Measurements from ENCODE around the gene SULF2. TPM values are rescaled to one million over a fixed set of nuclear protein-coding genes. Genes with fewer than 3 reads are reported as not detected.

The SULF2 gene
- total RNA-seq, 1 donor from 2014 or later: 0.66 TPM

DNA sequence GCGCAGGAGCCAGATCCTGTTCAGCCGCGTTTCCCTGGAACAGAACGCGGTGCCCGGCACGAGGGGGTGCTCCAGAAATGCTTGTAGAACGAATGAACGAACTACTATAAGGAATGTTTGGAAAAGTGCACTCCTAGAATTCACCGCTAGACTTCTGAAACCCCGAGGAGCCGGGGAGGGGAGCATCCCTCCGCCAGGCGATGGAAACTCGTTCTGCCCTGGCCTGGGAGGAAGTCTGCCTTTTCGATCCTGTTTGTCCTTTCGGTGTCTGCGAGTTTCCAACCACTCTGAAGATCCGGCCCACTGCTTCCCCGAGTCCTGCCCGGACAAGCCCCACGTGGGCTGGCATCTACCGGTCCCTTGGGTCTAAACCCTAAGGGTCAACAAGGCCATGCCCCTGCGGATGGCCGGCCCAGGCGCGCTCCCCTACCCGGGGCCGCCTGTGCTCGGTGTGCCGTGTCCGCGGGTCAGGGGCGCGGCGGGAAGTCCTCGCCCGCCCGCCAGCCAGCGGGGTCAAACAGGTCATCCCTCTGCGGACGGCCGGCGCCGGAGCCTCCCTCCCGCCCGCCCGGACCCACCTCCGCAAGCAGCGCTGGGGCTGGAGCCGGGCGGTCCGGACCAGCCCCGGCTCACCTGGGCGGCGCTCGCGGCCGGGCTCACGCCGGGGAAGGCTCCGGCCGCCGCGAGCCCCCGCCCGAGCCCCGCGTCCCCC lies 526 bp downstream of the SULF2 start:
- intact Hi-C loops (cut with micrococcal nuclease): loop anchor here (5.0 kb wide), 1 partner anchor 57 kb away; no protein-coding TSS in a partner anchor

DNA sequence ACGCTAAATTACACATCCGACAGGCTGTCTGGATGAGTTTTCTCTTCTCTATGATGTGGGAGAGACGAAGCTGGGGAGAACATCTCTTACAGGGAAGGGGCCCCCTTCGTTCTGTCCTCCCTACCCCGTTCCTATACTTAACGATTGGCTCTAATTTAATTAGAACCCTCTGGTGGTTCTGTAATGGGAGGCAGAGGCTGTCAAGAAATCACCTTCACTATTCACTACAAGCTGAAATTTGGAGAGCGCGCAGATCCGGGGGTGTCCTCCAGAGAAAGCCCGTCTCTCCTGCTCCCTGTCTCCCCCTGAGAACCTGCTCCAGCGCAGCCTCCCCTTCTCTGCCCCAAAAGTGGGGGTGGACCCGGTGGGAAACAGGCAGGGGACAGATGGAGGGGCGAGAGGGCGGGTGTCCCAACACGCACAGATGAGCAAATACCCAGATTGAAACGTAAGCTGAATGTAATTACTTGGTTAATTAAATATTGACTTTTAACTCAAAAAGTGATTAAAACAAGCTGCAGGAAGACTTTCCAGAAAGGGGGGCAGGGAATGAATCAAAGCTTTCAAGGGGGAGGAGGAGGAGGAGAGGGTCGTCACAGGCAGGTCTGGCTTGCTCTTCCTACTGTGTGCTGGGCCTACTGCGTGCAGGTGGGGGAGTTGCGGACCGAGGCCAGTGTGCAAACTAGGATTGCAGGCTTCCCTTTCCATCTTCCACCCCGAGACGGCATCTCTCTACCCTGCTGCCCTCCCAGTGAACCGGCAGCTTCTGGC lies 1.3 kb downstream of the SULF2 start:
- intact Hi-C loops (cut with micrococcal nuclease): no loop called here

DNA sequence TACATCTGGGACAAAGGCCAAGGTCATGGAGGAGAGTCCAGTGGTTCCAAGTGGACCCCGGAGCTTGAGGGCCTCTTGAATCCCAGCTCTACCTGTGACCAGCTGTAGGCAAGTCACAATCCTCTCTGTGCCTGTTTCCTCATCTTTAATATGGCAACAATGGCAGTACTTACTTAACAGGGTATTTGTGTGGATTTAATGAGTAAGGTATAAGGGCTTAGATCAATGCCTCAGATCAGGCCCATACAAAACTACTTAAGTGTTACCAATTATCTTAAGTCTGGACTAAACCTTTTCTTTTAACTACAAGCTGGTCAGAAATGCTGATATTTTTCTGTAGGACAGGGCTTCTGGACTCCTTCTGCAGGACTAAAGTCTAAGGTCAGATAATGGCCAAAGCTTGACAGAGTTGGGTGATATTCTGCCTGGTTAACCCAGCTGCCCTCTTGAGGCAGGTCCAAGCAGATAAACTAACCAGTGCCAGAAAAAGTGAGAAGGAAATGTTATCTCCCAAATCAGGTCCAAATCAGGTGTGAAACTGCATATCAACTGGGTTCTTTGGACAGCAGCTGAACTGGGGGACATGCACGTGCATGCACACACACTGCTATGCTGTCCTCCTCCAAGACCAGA lies 2.2 kb downstream of the SULF2 start:
- intact Hi-C loops (cut with micrococcal nuclease): no loop called here

DNA sequence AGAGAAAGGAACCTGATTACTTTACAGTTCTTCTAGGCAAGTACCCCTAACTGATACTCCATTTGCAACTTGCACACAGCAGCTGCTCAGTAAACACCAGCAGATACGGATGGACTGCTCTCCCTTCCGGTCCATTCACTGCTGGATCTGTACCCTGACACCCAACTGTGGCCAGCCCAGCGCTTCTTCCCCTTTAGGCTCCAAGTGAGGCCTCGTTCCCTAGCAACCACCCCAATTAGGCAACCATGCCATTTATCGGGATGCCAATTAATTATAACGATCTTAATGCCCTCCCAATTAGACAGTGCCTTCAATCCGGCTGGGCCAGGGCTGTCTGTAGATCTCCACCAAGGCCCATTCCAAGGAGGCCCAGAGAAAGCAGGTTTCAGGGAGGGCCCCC lies 3.2 kb downstream of the SULF2 start:
- intact Hi-C loops (cut with micrococcal nuclease): no loop called here

DNA sequence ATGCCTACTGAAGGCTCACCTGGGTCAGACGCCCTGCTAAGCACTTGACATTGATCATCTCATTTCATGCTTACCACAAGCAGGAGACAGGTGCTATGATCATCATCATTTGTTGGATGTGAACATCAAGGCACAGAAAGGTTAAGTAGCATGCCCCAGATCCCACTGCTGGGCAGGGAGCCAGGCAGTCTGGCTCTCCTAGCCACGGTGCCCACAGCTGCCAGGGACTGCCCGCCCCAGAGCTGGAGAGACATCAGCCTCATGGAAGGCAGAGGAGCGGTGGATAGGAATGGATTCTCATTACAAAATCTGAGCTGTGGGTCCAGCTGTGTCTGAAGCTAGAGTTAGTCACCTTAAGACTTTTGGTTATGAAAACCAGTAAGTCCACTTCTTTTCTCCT lies 3.6 kb downstream of the SULF2 start:
- intact Hi-C loops (cut with micrococcal nuclease): no loop called here

DNA sequence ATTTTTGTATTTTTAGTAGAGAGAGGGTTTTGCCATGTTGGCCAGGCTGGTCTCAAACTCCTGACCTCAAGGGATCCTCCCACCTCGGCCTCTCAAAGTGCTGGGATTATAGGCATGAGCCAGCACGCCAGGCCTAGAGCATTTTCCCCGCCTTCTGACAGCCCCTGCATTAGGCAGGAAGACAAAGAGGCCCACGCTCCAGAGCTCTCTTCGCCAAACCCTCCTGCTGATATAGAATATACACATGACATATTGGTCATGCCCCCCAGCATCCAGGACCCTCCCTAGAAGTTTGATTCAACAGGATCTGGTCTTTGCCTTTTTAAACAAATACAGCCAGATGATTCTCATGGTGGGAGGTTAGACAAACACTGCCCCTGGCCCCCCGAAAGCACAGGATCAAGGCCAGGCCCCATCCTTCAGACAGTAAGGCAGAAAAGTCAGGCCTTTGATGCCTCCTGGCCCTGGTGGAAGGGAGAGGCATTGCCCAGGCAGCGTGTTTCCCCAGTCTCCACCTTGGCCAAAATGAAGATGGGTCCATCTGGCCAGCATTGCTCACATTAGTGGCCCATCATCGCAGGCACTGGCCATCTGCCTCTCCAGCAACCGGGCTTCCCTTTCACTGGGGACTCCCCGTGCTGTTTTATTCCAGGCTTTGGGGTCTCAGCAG lies 4.4 kb downstream of the SULF2 start:
- intact Hi-C loops (cut with micrococcal nuclease): no loop called here

DNA sequence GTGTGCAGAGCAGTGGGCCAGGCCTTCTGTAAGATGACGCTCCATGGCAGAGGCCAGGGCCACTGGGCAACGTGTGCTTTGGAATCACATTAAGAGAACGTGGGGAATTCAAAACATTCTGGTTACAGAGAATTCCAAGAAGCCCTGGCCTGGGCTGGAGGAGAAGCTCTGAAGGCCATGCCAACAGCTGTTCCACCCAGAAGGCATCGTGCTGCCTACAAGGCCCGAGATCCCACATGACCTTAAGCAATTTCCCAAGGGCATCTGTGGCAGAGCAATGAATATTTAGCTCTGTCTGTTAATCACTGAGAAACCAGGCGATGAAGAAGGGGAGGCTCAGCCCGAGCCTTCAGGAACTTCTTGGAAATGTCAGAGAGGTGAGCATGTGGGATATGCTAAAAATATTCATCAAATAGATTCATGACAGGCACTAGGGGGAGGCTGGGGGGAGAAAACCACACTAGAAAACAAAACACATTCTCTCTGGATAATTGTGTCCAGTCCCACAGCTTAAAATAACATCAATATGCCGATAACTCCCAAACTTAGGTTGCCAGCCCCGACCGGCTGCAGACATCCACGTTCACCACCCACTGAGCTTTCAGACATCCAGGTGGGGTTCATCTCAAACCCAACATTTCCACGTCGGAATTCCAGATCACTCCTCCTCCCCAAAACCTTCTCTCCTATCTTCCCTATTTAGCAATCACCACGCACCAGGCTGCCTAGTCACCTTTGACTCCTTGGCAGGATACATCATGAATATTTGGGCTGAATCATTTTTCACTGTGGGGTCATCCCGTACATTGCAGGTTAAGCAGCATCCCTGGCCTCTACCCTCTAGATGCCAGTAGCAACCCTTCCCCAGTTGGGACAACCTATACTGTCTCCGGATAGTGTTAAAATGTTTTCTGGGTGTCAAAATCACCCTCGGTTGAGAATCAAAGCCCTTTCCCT lies 6.6 kb downstream of the SULF2 start:
- intact Hi-C loops (cut with micrococcal nuclease): no loop called here

DNA sequence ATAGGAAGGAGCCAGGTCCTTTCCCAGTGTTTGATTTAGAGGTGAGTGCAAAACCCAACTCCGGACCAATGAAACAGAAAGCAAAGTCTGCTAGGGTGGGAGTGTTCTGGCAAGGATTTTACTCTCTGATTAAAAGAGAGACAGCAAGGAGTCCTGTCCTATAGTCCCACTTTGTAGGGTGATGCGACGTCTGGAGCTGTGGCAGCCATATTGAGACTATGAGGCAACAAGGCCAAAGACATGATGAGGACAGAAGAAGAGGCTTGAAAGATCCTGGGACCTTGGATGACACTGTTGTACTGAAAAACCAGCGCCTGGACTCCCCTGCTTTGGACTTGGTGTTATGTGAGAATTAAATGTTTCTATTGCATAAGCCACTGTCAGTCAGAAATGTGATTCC lies 8.1 kb downstream of the SULF2 start:
- intact Hi-C loops (cut with micrococcal nuclease): no loop called here

DNA sequence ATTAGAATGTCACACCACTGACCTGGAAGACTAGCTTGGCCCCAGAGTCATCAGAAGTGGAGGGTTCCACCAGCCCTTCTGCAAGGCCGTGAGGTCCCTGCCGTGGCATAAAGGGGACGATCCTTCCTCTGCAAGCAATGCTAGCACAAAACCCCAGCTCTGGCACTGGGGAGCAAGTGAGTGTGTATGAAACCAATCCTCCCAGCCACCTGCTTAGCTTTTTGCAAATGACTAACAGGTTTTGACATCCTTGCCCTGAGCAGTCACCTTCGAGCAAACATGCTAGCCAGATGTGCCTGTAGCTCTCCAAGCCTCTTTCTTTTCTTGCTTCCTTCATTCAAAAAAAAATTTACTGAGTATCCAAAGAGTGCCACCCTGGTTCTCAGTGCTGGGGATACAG lies 8.6 kb downstream of the SULF2 start:
- intact Hi-C loops (cut with micrococcal nuclease): no loop called here

DNA sequence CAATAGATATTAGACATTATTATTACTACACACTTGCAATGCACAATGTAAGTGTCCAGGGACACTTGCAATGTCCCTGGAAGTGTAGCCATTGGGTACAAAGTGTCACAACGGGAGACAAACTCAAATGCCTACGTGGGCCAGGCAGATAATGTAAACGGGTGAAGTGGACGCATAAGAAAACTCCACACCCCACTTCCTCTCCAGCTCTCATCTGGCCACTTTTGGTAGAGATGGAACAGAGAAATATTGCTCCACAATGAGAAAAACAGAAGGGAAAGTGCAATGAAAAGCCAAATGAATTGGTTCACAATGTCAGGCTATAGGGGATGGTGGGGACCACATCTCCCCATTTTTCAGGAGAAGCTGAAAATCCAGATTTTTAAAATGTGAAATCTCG lies 9.4 kb downstream of the SULF2 start:
- intact Hi-C loops (cut with micrococcal nuclease): no loop called here

DNA sequence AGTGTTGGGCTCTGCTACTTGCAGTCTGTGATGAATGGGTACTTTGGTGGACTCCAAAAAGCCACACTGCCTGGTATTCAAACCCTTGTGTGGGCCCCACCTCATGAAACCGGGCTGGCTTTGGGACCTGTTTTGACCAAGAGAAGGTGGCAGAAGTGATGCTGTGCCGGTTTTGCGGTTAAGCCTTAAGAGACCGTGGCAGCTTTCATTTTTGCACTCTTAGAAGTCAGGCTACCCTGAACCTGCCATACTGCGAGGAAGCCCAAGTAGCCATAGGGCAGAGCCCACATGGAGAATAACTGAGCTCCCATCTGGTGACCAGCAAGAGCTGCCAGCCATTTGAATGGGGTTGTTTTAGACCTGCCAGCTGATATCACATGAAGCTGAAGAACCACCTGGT lies 10.2 kb downstream of the SULF2 start:
- intact Hi-C loops (cut with micrococcal nuclease): no loop called here

DNA sequence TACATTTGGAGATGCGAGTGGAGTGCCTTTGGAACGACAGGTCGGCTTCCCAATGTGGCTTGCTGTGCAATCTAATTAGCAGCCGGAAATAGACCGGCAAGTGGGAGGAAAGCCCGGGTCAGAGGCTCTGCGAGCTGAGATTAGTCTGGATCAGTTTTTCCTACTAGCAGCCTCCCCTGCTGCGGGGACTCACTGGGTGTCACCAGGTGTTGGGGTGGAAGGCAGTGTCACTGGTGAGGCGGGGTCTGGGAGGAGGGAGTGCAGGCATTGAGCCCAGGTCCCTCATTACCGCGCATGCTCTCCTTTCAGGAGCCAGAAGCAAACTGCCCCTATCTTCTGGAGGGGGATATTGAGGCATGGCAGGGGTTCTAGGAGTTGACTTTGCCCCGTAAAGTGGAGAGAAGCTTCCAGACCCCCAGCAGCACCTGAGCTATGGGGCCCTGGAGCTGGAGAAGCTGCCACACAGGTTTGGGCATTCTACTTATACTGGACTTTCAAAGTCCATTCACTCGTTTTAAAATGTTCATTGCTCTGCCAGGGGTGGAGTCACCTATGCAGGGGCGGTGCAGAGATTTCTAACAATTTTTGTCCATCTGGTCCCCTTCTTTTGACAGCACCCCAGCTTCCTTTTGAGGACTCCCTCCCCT lies 11.0 kb downstream of the SULF2 start:
- intact Hi-C loops (cut with micrococcal nuclease): no loop called here

DNA sequence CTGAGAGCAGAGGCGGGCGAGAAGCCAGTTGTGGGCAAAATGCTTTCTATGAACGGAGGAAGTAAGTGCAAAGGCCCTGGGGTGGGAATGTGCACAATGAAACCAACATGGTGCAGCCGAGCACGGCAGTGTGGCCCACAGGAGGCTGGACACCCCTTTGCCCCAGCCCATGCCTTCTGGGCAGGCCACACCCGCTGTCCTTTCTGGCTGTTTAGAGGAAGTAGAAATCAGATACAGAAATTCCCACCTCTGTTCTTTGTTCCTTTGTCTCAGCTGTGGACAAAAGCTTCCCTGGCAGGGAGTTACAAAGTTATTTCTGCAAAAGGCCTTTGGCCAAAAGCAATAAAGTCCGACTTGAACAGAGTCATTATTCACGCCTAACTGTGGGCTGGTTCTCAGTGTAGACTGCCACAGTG lies 11.9 kb downstream of the SULF2 start:
- intact Hi-C loops (cut with micrococcal nuclease): no loop called here

DNA sequence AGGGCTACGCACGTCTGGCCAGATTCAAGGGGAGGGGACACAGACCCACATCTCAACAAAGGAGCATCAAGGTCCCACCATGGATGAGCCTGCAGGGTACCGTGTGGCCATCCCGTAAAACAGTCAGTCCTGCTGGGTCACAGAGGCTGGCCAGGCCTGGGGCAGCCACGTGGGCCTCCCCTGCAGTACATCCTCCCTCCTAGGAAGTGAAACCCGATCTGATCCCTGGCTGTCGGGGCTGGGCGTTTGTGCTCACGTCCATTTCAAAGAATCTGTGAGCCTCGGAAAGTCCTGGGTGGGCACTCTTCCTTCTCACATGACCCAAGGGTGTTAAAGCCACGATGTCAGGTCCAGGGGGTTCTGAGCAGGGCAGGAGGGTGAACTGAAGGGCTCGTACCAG lies 14.3 kb downstream of the SULF2 start:
- intact Hi-C loops (cut with micrococcal nuclease): no loop called here

DNA sequence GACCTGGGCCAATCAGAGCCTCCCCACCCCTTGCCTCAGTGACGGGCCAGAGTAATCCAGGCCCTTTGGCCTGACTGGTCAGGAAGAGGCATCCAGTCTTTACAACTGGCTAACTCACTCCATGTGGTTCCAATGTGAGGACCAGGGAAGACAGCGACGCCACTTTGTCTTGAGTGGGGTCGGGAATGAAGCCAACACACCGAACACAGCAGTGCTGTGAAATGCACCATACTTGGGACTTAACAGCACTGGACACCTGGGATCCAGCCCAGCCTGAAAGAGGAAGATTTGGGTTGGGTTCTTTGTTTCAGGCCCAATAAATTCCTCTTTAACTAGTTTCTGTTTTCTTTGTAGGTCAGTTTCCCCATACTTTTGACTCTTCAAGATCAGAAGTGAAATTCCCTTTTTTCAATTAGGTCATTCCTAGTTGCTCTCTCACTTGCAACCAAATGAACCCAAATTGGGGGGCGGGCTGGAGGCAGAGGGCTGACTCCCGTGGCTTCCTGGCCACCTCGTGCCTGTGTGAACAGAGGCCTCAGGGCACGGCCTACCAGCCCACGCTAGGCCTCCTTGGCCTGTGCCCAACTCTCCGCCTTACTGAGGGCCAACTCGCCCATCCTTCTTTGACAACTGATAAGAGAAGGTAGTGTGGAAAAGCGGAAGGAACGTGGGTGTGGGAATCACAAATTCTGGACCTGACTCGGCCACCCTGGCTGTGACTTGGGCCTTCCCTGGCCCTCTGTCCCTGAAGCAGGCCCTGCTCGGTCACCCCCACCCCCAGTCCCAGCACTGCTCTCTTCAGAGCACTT lies 17.1 kb downstream of the SULF2 start:
- intact Hi-C loops (cut with micrococcal nuclease): no loop called here

DNA sequence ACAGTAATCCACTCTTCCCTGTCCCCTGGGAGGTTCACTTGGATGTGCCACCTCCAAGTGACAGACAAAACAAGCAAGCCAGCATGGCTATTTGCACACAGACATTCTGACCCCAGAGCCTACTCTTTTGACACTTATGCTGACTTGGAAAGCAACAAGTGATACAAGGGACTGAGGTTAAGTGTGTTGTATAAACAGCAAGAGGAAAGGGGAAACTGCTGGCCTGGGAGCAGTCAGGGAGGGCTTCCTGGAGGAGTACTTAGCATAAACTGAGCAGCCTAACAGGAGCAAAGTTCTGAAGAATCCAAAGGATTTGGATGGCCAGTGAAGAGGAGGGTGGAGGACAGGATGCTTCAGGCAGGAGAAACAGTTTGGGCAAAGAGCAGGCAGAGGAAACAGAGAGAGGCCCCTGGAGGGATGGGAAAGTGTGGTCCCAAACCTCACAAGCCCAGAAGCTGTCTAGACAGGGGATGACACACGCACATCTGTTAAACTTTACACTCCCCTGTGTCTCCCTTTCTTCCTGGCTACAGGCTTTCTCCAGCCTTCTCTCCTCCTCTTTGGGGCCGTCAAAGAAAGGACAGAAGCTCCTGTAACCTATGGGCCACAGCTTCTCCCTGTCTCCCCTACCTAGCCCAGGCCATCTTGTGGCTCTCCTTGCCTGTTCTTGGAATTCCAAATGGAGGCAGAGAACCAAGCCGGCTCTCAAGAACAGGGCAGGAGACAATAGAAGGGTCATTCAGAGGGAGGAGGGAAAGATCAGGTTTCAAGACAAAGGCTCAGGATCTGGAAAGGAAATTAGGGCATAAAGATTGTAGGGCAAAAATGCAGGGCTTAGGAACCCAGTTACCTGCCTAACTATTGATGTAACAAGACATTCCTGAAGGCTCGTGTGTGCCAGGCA lies 19.3 kb downstream of the SULF2 start:
- intact Hi-C loops (cut with micrococcal nuclease): no loop called here

DNA sequence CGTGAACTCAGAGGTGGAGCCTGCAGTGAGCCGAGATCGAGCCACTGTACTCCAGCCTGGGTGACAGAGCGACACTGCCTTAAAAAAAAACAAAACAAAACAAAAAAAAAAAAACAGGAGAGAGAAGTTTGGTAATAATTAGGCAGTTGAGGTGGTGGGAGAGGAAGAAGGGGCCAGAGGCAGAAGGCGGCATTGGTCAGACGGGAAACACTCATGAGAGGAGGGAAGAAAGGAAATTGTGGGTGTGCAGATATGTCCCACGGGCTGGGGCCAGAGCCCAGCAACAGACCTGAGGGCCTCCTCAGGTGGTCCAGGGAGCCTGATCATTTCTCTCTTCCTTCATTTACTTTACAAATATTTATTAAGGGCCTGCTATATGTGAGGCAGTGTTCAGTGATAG lies 20.0 kb downstream of the SULF2 start:
- intact Hi-C loops (cut with micrococcal nuclease): no loop called here

DNA sequence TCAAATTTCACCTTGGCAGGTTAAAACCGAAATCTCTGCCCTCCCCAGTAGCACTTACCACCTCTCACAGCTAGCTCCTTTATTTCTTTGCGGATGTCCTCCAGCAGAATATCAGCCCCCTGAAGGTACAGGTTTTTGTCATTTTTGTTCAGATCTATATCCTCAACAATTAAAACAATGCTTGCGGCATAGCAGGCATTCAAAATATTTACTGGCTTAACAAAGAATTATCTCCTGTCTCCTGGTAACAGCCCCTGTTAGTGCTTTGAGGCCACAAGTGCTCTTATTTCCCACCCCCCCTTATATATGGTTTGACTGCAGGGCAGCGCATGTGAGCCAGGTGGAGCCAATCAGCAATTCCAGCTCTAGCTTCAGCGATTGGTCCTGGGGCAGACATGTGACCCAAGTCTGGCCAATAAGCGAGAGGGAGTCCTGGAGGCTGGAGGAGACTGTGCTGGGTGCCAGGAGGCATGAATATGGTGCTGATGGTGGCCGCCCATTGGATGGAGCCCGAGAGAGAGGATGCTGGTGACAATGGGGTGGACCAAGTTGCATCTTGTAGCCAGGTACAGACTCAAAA lies 21.0 kb downstream of the SULF2 start:
- intact Hi-C loops (cut with micrococcal nuclease): no loop called here

Data from T-helper 2 cell treated with Interferon-gamma antibody and Interleukin-4, amounts not matched to agents 100 ng/mL and 5 ng/mL, for 36 hours (primary cell).